Measurements from ENCODE around the gene CDK3. TPM values are rescaled to one million over a fixed set of nuclear protein-coding genes. Genes with fewer than 3 reads are reported as not detected.

Gene CDK3
- total RNA-seq, 1 experiment from 2014 or later: 1.9 TPM

- no peak for DNase-seq (ENCODE audit: low spot score)
Observed at GRCh38 chr17:75991396-75991795, 9.3 kb upstream of the CDK3 start.

DNA sequence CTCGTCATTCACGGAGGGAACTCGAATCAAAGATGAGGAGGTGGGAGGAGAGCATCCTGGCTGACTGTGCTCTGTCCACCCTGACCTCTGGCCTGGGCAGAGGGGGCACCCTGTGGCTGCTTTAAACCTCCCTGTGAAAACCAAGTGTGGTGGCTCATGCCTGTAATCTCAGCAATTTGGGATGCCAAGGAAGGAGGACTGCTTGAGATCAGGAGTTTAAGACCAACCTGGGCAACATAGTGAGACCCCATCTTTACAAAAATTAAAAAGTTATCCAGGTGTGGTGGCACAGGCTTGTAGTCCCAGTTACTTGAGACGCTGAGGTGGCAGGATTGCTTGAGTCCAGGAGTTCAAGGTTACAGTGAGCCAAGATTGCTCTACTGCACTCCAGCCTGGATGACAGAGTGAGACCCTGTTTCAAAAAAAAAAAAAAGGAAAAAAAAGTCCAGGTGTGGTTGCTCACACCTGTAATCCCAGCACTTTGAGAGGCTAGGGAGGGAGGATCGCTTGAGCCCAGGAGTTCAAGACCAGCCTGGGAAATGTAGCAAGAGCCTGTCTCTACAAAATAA, 5.8 kb upstream of the CDK3 start:
- DNase-seq (ENCODE audit: low spot score): no peak

DNA sequence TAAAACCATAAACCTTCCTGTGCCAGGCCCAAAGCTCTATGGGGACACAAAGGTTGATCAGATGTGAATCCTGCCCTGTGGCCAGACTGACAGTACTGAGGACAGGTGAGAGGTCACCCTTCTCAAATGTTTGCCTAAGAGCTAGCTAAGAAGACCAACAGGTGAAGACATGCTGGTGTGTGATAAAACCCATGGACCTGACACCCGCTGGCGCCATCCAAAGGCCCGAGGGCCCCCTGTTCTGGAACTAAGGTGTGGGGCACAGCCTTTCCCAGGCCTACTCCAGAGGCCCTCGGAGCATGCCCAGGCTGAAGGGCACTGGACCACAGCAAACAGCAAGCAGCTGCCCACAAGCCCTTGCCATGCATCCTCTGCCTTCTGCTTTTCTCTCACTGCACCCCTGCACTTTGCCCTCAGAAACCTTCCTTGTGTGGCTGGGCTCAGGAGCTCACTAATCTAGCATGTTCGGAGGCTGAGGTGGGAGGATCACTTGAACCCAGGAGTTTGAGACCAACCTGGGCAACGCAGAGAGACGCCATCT, 5.2 kb upstream of the CDK3 start:
- no peak for DNase-seq (ENCODE audit: low spot score)

DNA sequence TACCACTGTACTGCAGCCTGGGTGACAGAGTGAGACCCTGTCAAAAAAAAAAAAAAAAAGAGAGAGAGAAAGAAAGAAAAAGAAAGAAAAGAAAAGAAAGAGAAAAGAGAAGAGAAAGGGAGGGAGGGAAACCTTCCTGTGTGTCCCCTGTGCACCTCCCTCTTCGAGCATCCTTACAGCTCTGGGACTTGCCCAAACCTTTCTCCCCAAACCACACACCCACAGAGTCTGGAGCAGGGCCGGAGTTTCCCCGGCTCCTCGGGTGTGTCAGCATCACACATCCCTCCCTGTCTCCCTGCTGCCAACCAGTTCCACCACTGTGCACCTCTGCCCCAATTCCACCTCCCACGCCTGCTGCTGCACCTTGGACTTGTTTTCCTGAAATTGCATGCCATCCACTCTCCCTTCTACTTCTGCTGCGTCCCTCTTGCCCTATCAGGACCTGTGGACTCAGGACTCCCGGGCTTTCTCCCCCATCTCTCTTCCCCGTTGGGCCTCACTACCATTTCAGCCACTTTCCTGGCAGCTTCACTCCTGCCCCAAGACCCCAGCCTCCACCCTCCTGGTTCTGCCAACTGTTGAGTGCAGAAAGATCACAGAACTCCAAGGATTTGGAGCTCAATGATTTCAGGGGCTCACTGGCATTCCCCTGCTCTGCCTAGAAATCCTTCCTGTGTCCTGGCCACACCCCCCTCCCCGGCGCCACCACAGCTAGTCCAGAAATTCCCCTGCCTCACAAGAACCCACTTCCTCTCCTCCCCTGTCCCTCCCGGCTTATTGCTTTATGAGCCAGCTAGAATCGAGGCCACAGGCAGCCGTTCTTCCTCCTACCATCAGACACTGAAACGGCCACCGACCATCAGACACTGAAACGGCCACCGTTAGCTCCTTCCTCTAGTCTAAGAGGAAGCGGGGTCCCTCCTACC, 3.7 kb upstream of the CDK3 start:
- peak; percentile 85 for DNase-seq (ENCODE audit: low spot score)

DNA sequence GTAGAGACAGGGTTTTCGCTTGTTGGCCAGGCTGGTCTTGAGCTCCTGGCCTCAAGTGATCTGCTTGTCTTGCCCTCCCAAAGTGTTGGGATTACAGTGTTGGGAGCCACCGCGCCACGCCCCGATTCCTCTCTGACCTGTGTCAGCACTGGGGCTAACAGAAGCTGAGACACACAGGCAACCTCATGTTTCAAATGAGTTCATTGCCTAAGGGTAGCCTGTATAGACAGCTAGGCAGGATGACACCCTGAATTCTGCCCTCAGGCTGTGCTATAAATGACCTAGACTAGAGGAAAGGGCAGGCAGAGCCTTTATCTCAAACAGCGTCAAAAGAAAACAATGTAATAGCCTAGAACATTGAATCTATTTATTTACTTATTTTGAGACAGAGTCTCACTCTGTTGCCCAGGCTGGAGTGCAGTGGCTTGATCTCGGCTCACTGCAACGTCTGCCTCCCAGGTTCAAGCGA, 2.3 kb upstream of the CDK3 start:
- no peak for DNase-seq (ENCODE audit: low spot score)

DNA sequence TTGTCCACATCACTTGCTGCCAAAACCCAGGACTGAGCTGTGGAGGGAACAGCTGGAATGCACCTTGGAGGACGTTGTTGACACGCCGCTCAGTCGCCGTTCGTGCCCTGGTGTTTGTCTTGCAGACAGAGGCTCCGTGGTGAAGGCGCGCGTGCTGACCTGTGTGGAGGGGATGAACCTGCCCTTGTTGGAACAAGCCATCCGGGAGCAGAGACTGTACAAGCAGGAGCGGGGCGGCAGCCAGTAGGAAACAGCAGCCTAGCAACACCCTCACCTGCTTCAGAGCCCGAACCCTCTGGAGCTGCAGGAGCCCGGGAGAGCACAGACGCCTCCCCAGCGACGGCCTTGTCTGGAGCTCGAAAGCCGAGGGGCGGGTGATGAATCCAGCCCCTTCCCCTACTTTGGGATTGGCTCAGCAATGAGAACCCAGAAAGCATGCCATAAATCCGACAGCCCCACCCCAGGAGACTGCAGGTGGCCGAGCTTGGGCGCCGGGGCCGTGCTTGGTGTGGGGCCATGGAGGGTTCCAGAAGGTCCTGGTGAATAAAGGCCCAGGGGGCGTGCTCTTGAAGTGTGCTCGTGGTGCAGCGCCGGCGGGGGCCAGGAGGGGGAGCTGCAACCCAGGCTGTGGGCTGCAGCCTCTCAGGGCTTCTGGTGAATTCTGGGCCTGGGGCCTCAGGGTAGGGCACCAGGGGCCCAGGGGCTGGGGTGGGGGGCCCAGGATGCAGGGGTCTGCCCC, 470 bp upstream of the CDK3 start:
- DNase-seq (ENCODE audit: low spot score): no peak

GRCh38 chr17:76002100-76002499, 1.4 kb downstream of the CDK3 start:
- no peak for DNase-seq (ENCODE audit: low spot score)

DNA sequence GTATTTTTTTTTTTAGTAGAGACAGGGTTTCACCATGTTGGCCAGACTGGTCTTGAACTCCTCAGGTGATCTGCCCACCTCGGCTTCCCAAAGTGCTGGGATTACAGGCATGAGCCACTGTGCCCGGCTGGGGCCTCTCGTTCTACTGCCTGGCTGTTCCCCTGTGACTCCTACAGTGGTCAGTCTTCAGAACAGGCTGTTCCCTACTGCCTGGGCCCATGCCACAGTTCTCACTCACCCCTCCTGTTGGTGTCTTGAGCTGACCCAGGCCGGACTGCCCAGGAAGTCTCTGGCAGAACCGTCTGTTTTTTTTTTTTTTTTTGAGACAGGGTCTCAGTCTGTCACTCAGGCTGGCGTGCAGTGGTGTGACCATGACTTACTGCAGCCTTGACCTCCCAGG, 3.3 kb downstream of the CDK3 start:
- DNase-seq (ENCODE audit: low spot score): no peak

- DNase-seq (ENCODE audit: low spot score): no peak
Observed at GRCh38 chr17:76004750-76005262, 4.2 kb downstream of the CDK3 start.

DNA sequence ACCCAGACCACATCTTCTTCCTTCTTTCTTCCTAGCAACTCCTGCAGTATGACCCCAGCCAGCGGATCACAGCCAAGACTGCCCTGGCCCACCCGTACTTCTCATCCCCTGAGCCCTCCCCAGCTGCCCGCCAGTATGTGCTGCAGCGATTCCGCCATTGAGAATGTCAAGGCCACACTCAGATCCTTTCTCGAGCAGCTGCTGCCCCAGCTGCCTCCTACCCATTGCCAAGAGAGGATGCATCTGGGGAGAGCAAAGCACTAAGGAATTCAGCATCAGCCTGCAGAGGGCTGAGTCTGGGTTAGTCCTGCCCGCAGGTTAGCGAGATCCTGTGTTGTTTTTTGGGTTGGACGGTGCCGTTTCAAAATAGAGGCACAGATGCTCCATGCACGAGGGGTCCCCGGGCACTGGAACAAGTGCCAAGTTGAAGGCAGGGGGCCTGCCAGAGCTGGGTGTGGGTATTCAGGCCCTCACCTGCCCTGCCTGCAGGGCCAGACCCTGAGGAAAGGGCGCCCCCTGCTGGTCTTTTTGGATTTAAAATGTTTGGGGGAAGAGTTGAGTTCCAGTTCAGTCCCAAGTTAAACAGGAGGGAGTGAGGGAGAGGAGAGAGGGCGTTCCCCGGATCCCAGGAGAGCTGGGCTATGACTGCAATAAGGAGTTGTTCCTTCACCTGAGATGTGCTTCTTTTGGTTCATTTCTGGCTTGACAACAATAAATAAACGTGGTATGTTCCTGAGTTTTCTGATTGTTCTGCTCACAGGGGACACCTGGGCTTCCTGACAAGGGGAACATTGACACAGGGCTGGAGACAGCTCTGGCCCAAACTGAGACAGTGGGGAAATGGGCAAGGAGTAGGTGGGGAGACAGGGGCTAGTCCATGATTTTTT, 4.9 kb downstream of the CDK3 start:
- no peak for DNase-seq (ENCODE audit: low spot score)

- no peak for DNase-seq (ENCODE audit: low spot score)
Observed at GRCh38 chr17:76007131-76007849, 6.6 kb downstream of the CDK3 start.

GRCh38 chr17:76007850-76008165, 7.2 kb downstream of the CDK3 start:
- DNase-seq (ENCODE audit: low spot score): no peak

- no peak for DNase-seq (ENCODE audit: low spot score)
Observed at GRCh38 chr17:76008208-76008607, 7.6 kb downstream of the CDK3 start.

GRCh38 chr17:76008630-76009425, 8.2 kb downstream of the CDK3 start:
- no peak for DNase-seq (ENCODE audit: low spot score)

DNA sequence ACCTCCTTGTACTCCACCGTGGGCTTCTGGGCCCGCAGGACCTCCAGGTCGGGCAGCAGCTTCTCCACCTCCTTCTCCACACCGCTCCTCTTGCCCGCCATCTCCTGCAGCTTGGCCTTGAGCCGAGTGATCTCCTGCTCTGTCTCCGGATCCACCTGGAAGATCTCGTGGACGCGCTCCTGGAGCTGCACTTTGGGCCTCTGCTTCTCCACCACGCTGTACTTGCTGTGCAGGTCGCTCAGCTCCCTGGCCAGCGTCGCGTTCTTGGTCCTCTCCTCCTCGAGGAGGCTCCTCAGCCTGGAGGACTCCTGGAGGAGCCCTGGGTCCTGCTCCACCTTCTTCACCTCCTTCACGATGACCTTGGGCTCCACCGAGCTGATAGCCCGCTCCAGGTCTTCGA, 8.8 kb downstream of the CDK3 start:
- no peak for DNase-seq (ENCODE audit: low spot score)

DNA sequence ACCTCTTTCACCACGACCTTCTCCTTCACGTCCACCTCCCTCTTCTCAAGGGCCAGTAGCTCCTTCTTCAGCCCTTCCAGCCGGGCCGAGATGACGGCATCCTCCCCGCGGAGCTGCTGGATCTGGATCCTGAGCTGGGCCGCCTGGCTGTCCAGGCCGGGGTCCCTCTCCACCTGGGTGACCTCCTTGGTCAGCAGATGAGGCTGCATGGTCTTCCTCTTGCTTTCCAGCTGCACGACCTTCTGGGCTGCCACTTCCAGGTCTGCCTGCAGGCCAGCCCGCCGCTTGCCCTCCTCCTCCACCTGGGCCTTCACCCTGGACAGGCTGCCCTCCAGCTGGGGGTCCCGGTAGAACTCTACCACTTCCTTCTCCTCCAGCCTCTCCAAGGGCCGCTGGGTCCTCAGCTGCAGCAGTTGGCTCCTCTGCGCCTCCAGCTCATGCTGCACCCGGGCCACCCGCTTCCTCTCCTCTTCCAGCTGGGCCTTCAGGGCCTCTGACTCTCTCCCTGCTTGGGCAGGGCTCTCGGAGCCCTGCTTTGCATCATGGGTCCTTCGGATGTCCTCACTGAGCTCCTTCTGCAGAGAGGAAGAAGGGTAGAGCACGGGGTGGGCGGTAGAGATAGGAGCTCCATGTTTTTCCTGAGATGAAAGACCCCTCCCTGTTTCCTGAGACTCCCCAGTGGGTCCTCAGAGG, 9.5 kb downstream of the CDK3 start:
- DNase-seq (ENCODE audit: low spot score): no peak

- DNase-seq (ENCODE audit: low spot score): no peak
Observed at GRCh38 chr17:76011951-76012350, 11.3 kb downstream of the CDK3 start.

- no peak for DNase-seq (ENCODE audit: low spot score)
Observed at GRCh38 chr17:76013377-76013932, 12.8 kb downstream of the CDK3 start.
